Jurkat, Clone E6-1 (cell line): ENCODE measurements around the gene PDGFRB.

Experiments used
- DNase-seq: peaks from one replicate; pipeline ENCODE4 v3.0.0-alpha.2; 2011; ENCODE audit warnings: low read depth, low spot score
- H3K4me3 ChIP-seq: 2 replicates; pipeline ENCODE4 v1.5.1; 2011; ENCODE audit warnings: mild to moderate bottlenecking, low read length, control low read depth, moderate library complexity

PDGFRB gene

DNA sequence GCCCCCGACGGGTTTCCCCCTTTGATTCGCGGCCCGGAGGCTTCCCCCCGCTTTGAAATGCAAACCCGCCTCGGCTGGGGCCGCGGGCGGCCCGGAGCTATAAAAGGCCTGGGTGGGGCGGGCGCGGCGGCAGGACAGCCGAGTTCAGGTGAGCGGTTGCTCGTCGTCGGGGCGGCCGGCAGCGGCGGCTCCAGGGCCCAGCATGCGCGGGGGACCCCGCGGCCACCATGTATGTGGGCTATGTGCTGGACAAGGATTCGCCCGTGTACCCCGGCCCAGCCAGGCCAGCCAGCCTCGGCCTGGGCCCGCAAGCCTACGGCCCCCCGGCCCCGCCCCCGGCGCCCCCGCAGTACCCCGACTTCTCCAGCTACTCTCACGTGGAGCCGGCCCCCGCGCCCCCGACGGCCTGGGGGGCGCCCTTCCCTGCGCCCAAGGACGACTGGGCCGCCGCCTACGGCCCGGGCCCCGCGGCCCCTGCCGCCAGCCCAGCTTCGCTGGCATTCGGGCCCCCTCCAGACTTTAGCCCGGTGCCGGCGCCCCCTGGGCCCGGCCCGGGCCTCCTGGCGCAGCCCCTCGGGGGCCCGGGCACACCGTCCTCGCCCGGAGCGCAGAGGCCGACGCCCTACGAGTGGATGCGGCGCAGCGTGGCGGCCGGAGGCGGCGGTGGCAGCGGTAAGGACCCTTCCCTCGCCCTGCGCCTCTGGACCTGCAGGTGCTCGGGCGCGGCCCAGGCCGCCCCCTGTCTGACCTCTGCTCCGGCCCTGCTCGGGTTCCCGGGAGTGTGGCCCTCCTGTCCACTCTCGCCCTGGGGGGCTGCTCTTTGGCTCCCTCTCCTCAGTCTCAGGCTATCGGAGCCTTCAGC, 11.2 kb upstream of the PDGFRB start, which contains the start of gene CDX1:
Gene CDX1 (plus strand): TSS at position 129 of the 862 bp plus-strand sequence. CDS start 99 bp downstream, at position 228.
- H3K4me3 ChIP-seq: no peak within 1 kb of the TSS
- DNase-seq: no peak

DNA sequence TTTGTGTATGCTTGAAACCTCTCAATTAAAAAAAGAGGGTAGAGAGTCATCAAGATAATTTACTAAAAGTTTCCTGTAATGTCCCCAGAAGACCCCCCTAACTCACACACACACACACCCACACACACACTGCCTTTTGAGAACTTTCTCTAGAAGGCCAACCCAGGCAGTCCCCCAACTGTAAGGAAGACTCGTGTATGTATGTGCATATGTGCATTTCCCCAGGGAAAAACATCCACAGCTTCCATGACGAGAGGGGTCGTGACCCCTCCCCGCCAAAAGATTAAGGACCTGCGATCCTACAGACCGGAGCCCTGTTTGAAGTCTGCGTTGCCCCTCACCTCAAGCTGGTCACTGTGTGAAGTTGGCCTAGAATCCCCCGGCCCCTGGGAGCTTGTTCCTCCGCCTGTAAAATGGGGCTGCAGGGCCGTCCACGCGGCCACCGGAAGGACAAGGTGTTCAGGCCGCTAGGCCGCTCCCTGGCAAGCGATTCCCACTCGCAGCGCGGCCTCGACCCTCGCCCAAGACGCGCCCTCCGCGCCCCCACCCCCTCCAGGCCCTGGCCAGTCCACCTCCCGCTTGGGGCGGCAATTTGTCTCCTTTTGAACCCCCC, 10.5 kb upstream of the PDGFRB start:
- no peak for DNase-seq
- H3K4me3 ChIP-seq: no peak overlapping the region

- H3K4me3 ChIP-seq: no peak overlapping the region
- no peak for DNase-seq
These were observed 8.8 kb upstream of the PDGFRB start for GRCh38 chr5:150164211-150164980.

GRCh38 chr5:150163547-150164059, 8.0 kb upstream of the PDGFRB start:
- no peak overlapping the region for H3K4me3 ChIP-seq
- DNase-seq: no peak

- no peak for DNase-seq
- no peak overlapping the region for H3K4me3 ChIP-seq
These were observed 7.4 kb upstream of the PDGFRB start for GRCh38 chr5:150163035-150163434.

- no peak overlapping the region for H3K4me3 ChIP-seq
- no peak for DNase-seq
These were observed 6.5 kb upstream of the PDGFRB start for GRCh38 chr5:150162142-150162513.

DNA sequence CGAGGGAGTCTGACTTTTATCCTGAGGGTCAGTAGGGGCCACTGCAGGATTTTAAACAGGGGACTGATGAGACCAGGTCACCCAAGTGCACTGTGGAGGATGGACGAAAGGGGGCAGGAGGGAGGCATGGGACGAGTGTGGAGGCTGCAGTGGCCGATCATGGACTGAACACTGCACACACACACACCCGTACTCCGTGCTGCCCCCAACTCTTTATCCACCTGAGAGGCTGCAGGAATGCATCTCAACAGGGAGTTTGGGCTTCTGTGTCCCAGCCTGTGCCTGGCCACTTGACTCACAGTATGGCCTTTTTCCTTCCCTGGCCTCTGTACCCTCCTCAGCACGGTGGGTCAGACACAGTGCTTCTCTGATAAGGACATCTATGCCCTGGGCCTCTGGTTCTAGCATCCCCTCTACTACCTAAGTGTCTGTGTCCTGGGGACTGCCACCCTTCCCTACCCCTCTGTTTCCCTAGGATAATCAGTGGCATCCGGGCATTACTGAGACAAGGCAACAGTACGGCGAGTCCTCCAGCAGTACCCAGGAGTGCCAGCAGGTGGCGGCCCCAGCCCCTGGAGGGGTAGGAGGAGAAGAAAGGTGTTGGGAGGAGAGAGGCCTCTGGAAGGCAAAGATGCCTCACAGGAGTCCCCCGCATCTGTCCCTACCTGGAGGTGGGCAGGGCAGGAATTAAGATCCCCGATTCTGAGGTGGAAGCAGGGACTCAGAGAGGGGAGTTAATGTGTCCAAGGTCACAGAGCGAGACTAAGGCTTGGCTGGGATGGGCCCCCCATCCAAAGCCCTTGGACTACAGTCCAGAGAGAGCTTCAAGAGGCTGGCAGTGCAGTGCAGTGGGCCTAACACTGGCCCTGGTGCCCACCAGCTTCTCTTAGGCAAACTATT, 5.8 kb upstream of the PDGFRB start:
- H3K4me3 ChIP-seq: no peak overlapping the region; the same call in 1 of the 2 replicates
- peak; percentile 55 for DNase-seq

GRCh38 chr5:150160448-150161081, 4.9 kb upstream of the PDGFRB start:
- no peak overlapping the region for H3K4me3 ChIP-seq
- DNase-seq: no peak

GRCh38 chr5:150159741-150160179, 4.1 kb upstream of the PDGFRB start:
- no peak overlapping the region for H3K4me3 ChIP-seq
- no peak for DNase-seq

- DNase-seq: no peak
- no peak overlapping the region for H3K4me3 ChIP-seq
These were observed 3.4 kb upstream of the PDGFRB start for GRCh38 chr5:150159031-150159430.

- no peak overlapping the region for H3K4me3 ChIP-seq
- DNase-seq: no peak
These were observed 2.7 kb upstream of the PDGFRB start for GRCh38 chr5:150158170-150158949.

- no peak overlapping the region for H3K4me3 ChIP-seq
- no peak for DNase-seq
These were observed 1.5 kb upstream of the PDGFRB start for GRCh38 chr5:150157168-150157567.

GRCh38 chr5:150156540-150156939, 895 bp upstream of the PDGFRB start:
- H3K4me3 ChIP-seq: no peak overlapping the region
- no peak for DNase-seq

DNA sequence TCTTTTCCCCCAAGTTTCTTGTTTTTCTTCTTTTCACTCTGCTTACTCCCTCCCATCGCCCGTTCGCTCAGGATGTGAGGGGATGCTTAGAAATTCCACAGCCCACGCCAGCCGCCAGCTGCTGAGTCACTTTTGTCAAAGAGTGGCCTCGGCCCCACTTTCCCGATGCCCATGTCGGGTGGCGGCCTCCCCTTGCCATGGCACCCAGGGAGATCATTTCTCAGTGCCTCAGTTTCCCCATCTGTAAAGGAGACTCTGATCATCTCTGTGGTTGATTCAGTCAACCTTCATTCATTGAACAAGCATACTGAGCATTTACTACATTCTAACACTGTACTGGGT, 353 bp upstream of the PDGFRB start:
- no peak overlapping the region for H3K4me3 ChIP-seq
- no peak for DNase-seq

GRCh38 chr5:150154618-150155128, 972 bp downstream of the PDGFRB start:
- DNase-seq: no peak
- H3K4me3 ChIP-seq: no peak overlapping the region

GRCh38 chr5:150153957-150154617, 1.6 kb downstream of the PDGFRB start:
- no peak overlapping the region for H3K4me3 ChIP-seq
- DNase-seq: no peak

- DNase-seq: no peak
- no peak overlapping the region for H3K4me3 ChIP-seq
These were observed 2.2 kb downstream of the PDGFRB start for GRCh38 chr5:150153483-150153882.
